Natural killer cell treated with Interleukin-12 subunit alpha and Interleukin-12 subunit beta and Interleukin-15 and Interleukin-18, amount 100 ng/mL, for 72 hours (primary cell): ENCODE results near the gene GLRX2. TPM values are rescaled to one million over a fixed set of nuclear protein-coding genes. Genes with fewer than 3 reads are reported as not detected.
"Not testable (repeated sequence)": the region's sequence is repeated elsewhere in the genome, so short reads cannot be mapped to it uniquely, and the experiment has no call there.

ENCODE experiments used
- ATAC-seq, 2 donors: fragments of 150-1000 bp; cut with Tn5 transposase in 1 of 2; sonication (Bioruptor Pico), chemical (Tn5 transposase) in 1 of 2; 2 replicates each; pipeline ENCODE4 v1.10.0; 2021
- DNase-seq: peaks from one replicate; pipeline ENCODE4 v3.0.0; 2022; ENCODE audit warnings: low spot score
- H3K27ac Mint-ChIP-seq, 2 donors: 1 replicate in 1 of 2; 2 replicates in 1 of 2; pipeline ENCODE4 v1.8.0; 2022; ENCODE audit warnings: mixed read lengths in 2 of 2, mild to moderate bottlenecking in 1 of 2, moderate library complexity in 1 of 2
- H3K27me3 Mint-ChIP-seq, 2 donors: 1 replicate in 1 of 2; 2 replicates in 1 of 2; pipeline ENCODE4 v1.8.0; 2022; ENCODE audit warnings: mixed read lengths in 2 of 2
- H3K36me3 Mint-ChIP-seq: one replicate; pipeline ENCODE4 v1.8.0; 2022; ENCODE audit warnings: mixed read lengths
- H3K4me1 Mint-ChIP-seq, 2 donors: 1 replicate in 1 of 2; 2 replicates in 1 of 2; pipeline ENCODE4 v1.8.0; 2022; ENCODE audit warnings: low read depth in 2 of 2, mixed read lengths in 2 of 2, mild to moderate bottlenecking in 1 of 2
- H3K4me3 Mint-ChIP-seq: one replicate; pipeline ENCODE4 v1.8.0; 2022; ENCODE audit warnings: mixed read lengths
- H3K9me3 Mint-ChIP-seq: 2 replicates; pipeline ENCODE4 v1.8.0; 2022; ENCODE audit warnings: mixed read lengths
- total RNA-seq, 2 donors: library from RNA; stranded (reverse); gene quantifications; one replicate each; pipeline ENCODE4 v1.2.3, GENCODE V29; 2022

GLRX2 gene
- total RNA-seq, 2 donors from 2014 or later, result 22.9 to 23.6 TPM

DNA sequence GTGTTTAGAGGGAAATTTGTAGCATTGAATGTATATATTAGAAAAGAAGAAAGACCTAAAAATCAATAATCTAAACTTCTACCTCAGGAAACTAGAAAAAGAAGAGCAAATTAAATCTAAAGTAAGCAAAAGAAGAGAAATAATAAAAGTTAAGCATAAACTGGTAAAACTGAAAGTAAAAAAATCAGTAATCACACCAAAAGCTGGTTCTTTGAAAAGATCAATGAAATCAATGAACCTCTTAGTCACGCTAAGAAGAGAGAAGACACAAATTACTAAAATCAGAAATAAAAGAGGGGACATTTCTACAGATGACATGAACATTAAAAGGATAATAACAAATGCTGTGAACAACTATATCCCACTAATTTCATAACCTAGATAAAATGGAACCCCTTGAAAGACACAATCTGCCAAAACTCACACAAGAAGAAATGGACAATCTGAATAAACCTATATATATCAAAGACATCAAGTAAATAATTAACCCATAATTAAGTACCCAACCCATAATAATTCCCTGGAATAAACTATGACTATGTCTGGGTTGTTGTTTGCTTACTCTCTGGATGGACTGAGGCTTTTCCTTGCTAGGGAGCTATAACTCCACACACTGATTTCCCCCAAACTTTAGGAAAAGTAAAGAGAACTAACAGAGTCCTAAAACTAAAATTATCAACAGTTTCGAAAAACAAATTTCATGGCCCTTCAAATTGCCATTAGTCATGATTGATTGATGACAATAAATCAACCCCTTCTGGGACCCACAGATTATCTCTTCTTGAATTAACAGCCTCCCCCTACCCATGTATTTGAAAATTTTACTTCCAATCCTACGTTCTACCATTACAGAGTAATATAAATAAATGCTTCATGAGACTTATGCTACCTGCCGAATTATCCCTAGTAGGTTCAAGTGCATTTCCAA is 13.9 kb upstream of the GLRX2 start:
- no peak overlapping the region for H3K27ac Mint-ChIP-seq
- no peak for ATAC-seq
- DNase-seq, result no peak
- H3K9me3 Mint-ChIP-seq, result no peaks in the 10 kb centered on the region
- H3K27me3 Mint-ChIP-seq, result peaks cover 0 to 5% of the 10 kb centered on the region in 2 donors
- peaks cover 12 to 43% of the 10 kb centered on the region in 2 donors for H3K4me1 Mint-ChIP-seq
- peaks cover 6% of the 10 kb centered on the region for H3K36me3 Mint-ChIP-seq
- peak overlapping the region; percentile 34 for H3K4me3 Mint-ChIP-seq

DNA sequence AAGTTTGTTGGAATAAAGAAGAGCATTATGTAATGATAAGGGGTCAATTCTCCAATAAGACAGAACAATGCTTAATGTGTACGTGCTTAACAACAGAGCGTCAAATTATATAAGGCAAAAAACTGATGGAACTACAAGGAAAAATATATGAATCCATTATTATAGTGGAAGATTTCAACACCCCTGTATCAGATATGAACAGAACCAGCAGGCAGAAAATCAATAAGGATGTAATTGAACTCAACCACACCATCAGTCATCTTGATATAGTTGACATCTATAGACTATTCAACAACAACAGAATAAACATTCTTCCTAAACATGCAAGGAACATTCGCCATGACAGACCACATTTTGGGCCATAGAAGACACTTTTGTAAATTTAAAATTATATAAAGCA is 13.0 kb upstream of the GLRX2 start:
- Mint-ChIP-seq H3K27ac (no peak overlapping the region), H3K4me3 (no peak overlapping the region), H3K27me3 (peaks cover 0 to 5% of the 10 kb centered on the region in 2 donors), H3K9me3 (no peaks in the 10 kb centered on the region), H3K36me3 (peaks cover 6% of the 10 kb centered on the region), H3K4me1 (peaks cover 7 to 35% of the 10 kb centered on the region in 2 donors)
- ATAC-seq (no peak), DNase-seq (no peak)

DNA sequence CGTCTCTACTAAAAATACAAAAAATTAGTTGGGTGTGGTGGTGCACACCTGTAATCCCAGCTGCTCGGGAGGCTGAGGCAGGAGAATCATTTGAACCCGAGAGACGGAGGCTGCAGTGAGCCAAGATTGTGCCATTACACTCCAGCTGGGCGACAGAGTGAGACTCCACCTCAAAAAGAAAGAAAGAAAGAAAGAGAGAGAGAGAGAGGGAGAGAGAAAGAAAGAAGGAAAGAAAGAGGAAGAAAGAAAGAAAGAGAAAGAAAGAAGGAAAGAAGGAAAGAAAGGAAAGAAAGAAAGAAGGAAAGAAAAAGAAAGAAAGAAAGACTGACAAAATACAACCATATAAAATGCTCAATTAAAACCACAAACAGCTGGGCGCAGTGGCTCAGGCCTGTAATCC is 12.0 kb upstream of the GLRX2 start:
- not testable (repeated sequence) for H3K27ac Mint-ChIP-seq, H3K27me3 Mint-ChIP-seq

DNA sequence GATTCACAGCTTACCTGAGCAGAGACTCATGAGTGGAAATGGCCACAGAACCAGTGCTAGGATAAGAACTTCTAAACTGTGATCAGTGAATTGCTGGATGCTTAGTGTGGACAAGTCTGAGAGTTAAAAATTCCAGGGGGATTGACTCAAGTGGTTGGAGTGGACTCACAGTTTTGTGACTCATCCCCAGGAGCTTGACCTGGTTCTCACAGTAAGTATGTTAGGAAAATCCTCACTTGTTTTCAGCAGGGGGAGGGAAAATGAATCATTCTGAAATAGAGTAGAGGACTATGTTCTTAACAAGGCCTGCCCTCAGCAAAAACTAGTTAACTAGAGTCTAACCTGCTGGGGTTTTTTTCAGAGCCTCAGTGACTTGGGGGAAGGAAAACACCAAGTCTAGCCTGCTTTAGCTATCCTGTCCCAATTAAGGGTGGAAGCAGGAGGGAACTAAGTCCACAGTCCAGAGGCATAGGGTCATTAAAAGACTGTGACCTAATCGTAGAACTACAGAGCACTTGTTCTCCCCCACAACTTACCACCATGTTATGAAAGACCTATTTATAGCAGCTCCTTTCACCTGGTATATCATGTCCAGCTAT is 10.5 kb upstream of the GLRX2 start:
- Mint-ChIP-seq H3K4me3 (no peak overlapping the region), H3K27ac (no peak overlapping the region), H3K4me1 (peaks cover 0 to 19% of the 10 kb centered on the region in 2 donors), H3K36me3 (no peaks in the 10 kb centered on the region), H3K27me3 (peaks cover 0 to 5% of the 10 kb centered on the region in 2 donors), H3K9me3 (no peaks in the 10 kb centered on the region)
- ATAC-seq (no peak), DNase-seq (no peak)

More for the DNA sequence above, 12.0 kb upstream of the GLRX2 start:
- H3K4me1 Mint-ChIP-seq, result peaks cover 3 to 29% of the 10 kb centered on the region in 2 donors
- not testable (repeated sequence) for H3K9me3 Mint-ChIP-seq, H3K4me3 Mint-ChIP-seq, DNase-seq, ATAC-seq, H3K36me3 Mint-ChIP-seq

DNA sequence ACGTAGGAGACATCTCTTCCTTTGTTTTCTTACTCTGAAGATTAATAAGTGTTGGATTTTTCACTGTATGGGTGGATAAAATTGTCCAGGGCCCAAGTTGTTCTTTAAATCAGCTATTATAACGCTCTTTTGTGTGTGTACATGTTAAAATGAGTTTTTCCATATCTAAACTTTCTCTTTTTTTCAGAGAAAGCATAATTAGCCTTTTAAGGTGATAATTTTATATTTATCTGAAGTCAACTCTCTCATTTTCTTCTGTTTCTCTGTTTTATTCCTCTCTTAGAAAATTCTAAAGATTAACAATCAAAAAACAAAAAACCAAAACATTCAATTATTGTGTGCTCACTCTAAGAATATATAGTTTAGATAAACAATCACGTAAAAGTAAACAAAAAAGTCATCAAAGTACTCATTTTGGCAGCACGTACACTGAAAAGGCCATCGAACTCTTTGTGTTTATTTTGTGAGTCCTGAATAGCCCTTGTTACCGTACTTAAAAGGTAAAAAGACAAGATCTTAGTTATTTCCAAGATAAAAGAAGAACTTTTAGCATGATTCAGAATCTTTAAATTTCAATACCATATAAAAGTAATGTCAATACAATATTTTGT is 9.4 kb upstream of the GLRX2 start:
- Mint-ChIP-seq H3K27me3 (peaks cover 0 to 5% of the 10 kb centered on the region in 2 donors), H3K4me3 (no peak overlapping the region), H3K36me3 (no peaks in the 10 kb centered on the region), H3K9me3 (no peaks in the 10 kb centered on the region), H3K4me1 (peaks cover 0 to 12% of the 10 kb centered on the region in 2 donors), H3K27ac (no peak overlapping the region)
- no peak for DNase-seq
- no peak for ATAC-seq

DNA sequence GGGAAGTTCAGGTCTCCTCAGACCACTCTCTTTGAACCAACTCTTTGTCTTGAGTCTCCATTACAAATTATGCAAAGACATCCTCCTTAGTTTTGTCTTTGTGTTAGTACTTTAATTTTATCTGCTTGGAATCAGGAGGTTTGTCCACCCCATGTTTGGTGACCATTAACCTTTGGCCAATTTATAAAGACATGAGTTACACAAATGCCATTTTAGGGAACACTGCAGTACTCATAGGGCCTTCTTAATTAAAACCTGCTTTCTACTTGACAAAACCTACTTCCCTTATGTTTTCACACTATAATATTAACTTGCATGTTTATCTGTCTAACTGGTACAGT is 8.7 kb upstream of the GLRX2 start:
- Mint-ChIP-seq H3K27ac (no peak overlapping the region), H3K4me1 (peaks cover 0 to 6% of the 10 kb centered on the region in 2 donors), H3K36me3 (no peaks in the 10 kb centered on the region), H3K27me3 (peaks cover 0 to 5% of the 10 kb centered on the region in 2 donors), H3K9me3 (no peaks in the 10 kb centered on the region), H3K4me3 (no peak overlapping the region)
- DNase-seq (no peak), ATAC-seq (no peak)

DNA sequence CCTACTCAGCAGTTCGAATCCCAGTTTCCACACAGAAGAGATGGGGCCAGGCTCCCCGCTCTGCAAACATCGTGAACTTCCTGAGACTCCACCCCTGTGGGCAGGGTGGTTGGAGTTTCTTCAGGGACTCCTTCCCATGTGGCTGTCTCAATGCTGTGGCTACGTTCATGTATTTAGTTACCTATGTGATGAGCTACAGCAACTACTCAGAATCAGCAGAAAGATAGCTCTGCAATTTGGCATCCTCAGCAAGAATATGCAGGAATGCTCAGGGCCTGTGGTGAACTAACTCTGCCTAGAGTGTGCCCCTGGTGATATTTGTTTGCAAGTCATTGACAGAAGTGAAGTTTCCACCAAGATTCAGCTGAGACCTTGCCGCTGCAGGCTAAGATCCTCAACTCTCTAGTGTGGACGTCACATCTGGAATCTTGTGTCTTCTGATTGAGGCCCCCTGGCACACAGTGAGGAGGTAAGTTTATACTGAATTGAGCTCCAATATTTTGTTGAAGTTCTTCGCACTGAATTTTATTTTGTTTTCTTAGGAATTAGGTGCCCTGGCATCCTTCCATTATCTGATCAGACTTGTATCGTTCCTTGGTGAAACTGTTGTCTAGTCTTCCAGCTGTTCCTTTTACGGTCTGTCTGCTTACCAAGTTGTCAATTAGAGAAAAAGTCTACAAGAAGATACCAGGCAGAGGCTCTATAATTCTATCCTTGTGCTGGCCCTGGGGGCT is 8.2 kb upstream of the GLRX2 start:
- ATAC-seq (no peak), DNase-seq (no peak)
- H3K36me3 Mint-ChIP-seq, result no peaks in the 10 kb centered on the region
- H3K4me1 Mint-ChIP-seq, result peaks cover 0 to under 1% of the 10 kb centered on the region in 2 donors
- H3K9me3 Mint-ChIP-seq, result no peaks in the 10 kb centered on the region
- peaks cover 0 to 5% of the 10 kb centered on the region in 2 donors for H3K27me3 Mint-ChIP-seq
- no peak overlapping the region for H3K4me3 Mint-ChIP-seq
- no peak overlapping the region for H3K27ac Mint-ChIP-seq

DNA sequence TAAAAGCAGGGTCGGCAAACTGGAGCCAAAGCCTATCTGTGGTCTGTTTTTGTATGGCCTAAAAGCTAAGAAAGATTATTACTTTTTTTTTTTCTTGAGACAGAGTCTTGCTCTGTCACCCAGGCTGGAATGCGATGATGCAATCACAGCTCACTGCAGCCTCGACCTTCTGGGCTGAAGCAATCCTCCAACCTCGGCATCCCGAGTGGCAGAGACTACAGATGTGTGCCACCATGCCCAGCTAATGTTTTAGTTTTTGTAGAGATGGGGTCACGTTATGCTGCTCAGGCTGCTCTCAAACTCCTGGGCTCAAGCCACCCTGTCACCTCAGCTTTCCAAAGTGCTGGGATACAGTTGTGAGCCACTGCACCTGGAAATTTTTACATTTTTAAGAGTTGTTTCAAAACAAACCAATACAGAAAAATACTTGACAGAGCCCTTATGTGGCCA is 6.5 kb upstream of the GLRX2 start:
- H3K4me1 Mint-ChIP-seq, result no peaks in the 10 kb centered on the region
- no peak for DNase-seq
- ATAC-seq, result no peak
- peaks cover 0 to 2% of the 10 kb centered on the region in 2 donors for H3K27me3 Mint-ChIP-seq
- no peak overlapping the region for H3K4me3 Mint-ChIP-seq
- H3K9me3 Mint-ChIP-seq, result no peaks in the 10 kb centered on the region
- no peak overlapping the region for H3K27ac Mint-ChIP-seq
- no peaks in the 10 kb centered on the region for H3K36me3 Mint-ChIP-seq

DNA sequence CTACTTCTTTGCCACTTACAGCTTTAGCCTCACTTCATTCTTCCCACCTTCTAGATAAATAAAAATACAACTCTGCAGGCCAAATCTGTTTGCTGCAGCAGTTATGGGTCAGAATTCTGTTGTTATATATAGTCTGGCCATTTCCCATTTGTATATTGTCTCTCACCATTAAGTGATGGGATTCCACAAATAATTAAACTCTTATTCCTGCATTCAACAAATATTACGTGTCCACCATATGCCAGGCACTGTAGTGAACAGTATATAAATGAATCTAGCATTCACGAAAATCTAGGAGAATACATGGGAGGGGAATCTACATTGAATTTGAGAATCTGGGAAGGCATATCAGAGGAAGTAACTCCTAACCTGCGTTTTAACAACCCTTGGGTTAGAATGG is 5.7 kb upstream of the GLRX2 start:
- DNase-seq (no peak), ATAC-seq (no peak)
- no peaks in the 10 kb centered on the region for H3K27me3 Mint-ChIP-seq
- H3K4me3 Mint-ChIP-seq, result no peak overlapping the region
- peaks cover 0 to 1% of the 10 kb centered on the region in 2 donors for H3K4me1 Mint-ChIP-seq
- no peak overlapping the region for H3K27ac Mint-ChIP-seq
- H3K36me3 Mint-ChIP-seq, result no peaks in the 10 kb centered on the region
- no peaks in the 10 kb centered on the region for H3K9me3 Mint-ChIP-seq

DNA sequence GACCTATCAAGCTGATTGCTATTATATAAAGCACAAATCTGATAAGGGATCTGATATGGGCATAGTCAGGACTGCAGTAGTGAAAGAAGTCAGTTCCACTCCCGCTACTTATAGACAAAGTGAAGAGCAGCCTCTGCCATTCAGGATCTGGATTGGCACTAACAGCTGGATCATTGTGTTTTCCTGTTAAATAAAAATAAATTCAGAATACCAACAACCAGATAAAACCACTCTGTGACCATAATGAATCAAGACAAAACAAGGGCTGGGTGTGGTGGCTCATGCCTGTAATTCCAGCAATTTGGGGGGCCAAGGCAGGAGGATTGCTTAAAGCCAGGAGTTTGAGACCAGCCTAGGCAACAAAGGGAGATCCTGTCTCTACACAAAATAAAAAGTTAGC is 5.0 kb upstream of the GLRX2 start:
- no peaks in the 10 kb centered on the region for H3K36me3 Mint-ChIP-seq
- H3K27ac Mint-ChIP-seq, result no peak overlapping the region
- H3K9me3 Mint-ChIP-seq, result no peaks in the 10 kb centered on the region
- no peak overlapping the region for H3K4me3 Mint-ChIP-seq
- peaks cover 3 to 7% of the 10 kb centered on the region in 2 donors for H3K4me1 Mint-ChIP-seq
- DNase-seq, result no peak
- no peak for ATAC-seq
- no peaks in the 10 kb centered on the region for H3K27me3 Mint-ChIP-seq

DNA sequence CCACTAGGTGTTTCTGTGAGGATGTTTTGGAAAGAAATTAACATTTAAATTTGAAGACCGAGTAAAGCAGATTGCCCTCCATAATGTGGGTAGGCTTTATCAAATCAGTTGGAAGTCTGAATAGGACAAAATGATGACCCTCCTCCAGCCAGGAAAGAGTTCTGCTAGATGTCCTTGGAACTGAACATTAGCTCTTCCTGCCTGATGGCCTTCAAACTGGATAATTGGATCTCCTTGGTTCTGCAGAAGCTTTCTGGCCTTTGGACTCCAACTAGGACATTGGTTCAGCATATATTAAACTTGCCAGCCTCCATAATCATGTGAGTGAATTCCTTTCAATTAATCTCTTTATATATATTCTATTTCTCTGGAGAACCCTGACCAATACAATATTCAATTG is 4.4 kb upstream of the GLRX2 start:
- ATAC-seq, result no peak
- Mint-ChIP-seq H3K9me3 (no peaks in the 10 kb centered on the region), H3K27me3 (no peaks in the 10 kb centered on the region), H3K27ac (no peak overlapping the region), H3K4me1 (peaks cover 3 to 7% of the 10 kb centered on the region in 2 donors), H3K36me3 (no peaks in the 10 kb centered on the region), H3K4me3 (no peak overlapping the region)
- no peak for DNase-seq

DNA sequence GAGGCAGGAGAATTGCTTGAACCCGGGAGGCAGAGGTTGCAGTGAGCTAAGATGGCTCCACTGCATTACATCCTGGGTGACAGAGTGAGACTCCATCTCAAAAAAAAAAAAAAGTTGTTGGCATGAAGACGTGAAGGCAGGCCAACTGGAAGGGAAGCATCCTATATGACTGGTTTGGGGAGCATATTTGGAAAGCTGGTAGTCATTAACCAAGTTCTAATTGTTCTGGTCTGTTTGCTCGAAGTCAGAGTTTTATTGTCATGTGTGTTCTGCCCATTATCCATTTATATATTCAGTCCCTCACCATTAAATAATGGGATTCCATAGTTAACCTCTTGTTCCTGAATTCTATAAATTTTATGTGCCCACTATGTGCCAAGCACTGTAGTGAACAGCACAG is 3.3 kb upstream of the GLRX2 start:
- no peak overlapping the region for H3K27ac Mint-ChIP-seq
- no peak for ATAC-seq
- H3K4me3 Mint-ChIP-seq, result no peak overlapping the region
- no peak for DNase-seq
- no peaks in the 10 kb centered on the region for H3K9me3 Mint-ChIP-seq
- no peaks in the 10 kb centered on the region for H3K27me3 Mint-ChIP-seq
- H3K36me3 Mint-ChIP-seq, result no peaks in the 10 kb centered on the region
- H3K4me1 Mint-ChIP-seq, result peaks cover 10 to 15% of the 10 kb centered on the region in 2 donors

DNA sequence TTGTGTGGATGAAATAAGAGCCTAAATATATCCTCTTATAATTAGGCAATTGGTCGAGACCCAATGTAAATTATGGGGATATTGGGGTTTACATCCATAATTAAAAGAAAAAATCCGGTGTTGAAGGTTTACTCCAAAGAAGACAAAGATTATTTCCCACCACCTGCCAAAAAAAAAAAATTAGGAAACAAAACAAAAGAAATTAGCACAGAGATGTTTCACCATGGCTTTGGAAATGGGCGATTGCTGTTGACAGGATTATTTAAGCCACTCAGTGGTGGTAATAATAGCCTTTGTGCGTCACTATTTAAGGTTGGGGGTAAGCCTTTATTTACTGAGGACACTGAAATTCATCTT is 585 bp upstream of the GLRX2 start:
- H3K27ac Mint-ChIP-seq, result peak overlapping the region; percentile 68 to 69
- H3K4me3 Mint-ChIP-seq, result peak overlapping the region; percentile 91
- H3K4me1 Mint-ChIP-seq, result peaks cover 15 to 23% of the 10 kb centered on the region in 2 donors
- DNase-seq (no peak), ATAC-seq (no peak)
- H3K36me3 Mint-ChIP-seq, result no peaks in the 10 kb centered on the region
- H3K9me3 Mint-ChIP-seq, result no peaks in the 10 kb centered on the region
- no peaks in the 10 kb centered on the region for H3K27me3 Mint-ChIP-seq
